Measurements from ENCODE around the gene SORCS2.
"Not testable (repeated sequence)": the region's sequence is repeated elsewhere in the genome, so short reads cannot be mapped to it uniquely, and the experiment has no call there.

The SORCS2 gene

DNA sequence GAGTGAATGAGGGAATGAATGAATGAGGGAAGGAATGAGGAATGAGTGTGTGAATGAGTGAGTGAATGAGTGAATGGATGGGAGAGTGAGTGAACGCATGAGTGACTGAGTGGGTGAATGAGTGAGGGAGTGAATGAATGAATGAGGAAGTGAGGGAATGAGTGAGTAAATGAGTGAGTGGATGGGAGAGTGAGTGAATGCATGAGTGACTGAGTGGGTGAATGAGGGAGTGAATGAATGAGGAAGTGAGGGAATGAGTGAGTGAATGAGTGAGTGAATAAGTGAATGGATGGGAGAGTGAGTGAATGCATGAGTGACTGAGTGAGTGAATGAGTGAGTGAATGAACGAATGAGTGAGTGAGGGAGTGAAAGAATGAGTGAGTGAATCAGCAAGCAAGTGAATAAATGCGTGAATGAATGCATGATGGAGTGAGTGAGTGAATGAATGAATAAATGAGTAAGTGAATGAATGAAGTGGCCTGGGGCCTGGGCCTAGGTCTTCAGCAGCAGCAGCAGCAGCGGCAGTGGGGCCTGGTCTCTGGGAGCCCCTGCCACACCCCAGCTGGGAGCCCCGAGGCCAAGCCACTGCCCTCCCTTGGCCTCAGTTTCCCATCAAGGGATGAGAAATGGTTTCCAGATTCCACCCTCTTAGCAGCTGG is 258.6 kb downstream of the SORCS2 start:
- no peak for DNase-seq (ENCODE audit: low read depth in 2 of 2)

GRCh38 chr4:7451434-7451789 is 259.1 kb downstream of the SORCS2 start:
- DNase-seq (ENCODE audit: low read depth in 2 of 2): no peak

DNA sequence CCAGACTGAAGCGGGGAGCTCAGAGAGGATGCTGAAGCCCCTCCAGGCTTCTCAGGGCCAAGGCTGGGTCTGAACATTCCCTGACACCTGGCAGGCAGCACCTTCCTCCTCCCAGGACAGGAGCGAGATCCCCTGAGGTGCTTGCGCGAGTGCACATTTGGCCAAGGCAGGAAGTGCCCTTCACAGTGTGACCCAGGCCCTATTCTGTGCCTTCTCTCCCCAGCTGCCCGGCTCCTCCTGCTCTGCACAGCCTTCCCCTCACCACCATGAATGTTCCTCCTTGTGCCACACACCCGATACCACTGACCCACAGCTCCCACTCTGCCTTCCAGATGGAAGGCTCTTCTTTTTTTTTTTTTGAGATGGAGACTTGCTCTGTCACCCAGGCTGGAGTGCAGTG is 259.5 kb downstream of the SORCS2 start:
- DNase-seq (ENCODE audit: low read depth in 2 of 2): no peak

GRCh38 chr4:7452802-7453201 is 260.5 kb downstream of the SORCS2 start:
- DNase-seq (ENCODE audit: low read depth in 2 of 2): not testable (repeated sequence)

DNA sequence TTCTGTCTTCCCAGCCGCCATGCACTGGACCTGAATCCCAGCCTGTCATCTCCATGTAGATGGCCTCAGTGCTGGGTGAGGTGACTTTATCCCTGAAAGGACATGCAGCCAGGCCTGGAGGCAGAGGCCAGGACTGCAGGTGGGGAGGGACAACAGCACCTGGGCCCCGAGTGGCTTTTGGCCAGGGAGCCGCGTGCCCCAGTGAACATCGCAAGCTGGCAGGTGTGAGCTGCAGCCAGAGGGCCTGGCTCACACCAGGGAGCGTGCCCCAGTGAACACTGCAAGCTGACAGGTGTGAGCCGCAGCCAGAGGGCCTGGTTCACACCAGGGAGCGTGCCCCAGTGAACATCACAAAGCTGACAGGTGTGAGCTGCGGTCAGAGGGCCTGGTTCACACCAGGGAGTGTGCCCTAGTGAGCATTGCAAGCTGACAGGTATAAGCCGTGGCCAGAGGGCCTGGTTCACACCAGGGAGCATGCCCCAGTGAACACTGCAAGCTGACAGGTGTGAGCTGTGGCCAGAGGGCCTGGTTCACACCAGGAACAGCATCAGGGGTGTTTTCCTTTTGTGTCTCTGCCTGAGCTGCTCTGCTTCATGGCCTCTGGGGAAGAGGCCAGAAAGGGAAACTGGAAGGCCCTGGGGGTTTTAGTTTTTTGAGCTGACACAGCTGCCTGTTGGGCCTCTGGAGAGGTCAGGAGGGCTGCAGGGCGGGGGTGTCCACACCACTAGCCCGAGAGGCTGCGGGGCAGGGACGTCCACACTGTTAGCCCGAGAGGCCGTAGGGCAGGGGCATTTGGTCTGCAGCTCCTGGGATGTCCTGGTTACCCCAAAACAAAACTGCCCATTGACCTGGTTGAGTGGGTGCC is 265.1 kb downstream of the SORCS2 start:
- no peak for DNase-seq (ENCODE audit: low read depth in 2 of 2)

DNA sequence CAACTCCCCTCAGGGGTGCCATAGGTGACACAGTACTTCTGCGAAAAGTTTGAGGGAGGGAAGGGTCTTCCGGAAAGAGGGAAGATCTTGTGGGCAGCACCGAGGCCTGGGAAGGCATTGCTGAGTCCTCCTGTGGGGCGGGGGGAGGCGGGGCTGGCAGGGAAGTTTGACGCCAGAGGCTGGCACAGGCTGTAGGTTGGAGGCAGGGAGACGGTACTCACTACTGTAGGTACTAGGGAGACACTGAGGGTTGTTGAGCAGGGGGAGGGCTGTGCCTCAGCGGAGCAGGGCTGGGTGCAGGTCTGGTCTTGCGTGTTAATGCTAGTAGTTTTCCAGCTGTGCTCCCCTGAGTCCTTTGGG is 265.7 kb downstream of the SORCS2 start:
- DNase-seq (ENCODE audit: low read depth in 2 of 2): no peak

GRCh38 chr4:7458477-7458876 is 266.1 kb downstream of the SORCS2 start:
- DNase-seq (ENCODE audit: low read depth in 2 of 2): no peak

DNA sequence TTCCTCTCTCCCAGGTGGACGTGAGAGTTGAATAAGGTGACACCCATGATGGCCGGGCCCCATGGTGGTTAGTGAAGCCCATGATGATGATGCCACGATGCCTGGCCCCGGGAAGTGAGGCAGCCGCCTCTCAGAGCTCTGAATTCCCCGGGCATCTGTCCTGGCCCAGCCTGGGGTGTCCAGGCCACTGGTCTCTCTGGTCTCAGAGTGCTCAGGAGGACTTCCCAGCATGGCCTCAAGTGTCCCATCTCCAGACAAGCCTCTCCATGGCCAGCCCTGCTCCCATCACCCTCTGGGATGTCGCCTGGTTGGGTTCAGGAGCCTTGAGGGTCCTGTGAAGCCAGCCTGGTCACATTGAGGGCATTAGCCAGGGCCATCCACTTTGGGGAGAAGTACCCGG is 267.1 kb downstream of the SORCS2 start:
- no peak for DNase-seq (ENCODE audit: low read depth in 2 of 2)

DNA sequence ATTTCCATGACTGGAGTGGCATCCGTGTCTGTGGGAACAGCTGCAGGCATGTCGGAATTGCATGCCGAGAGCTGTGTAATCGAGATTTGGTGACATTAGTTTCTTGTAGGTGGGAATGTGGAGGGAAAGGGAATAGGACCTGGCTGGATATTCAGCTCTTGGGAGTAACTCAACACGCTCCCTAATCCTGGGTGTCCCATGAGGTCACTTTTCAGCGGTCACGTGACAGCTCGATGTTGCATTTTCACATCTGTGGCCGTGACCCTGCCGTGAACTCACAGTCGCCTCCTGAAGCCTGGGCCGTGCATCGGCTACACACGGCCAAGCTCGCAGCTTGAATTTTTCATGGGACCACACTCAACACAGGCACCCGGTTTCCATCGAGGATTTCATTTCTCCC is 268.2 kb downstream of the SORCS2 start:
- DNase-seq (ENCODE audit: low read depth in 2 of 2): no peak

- no peak for DNase-seq (ENCODE audit: low read depth in 2 of 2)
Observed at GRCh38 chr4:7461230-7461629, 268.9 kb downstream of the SORCS2 start.

DNA sequence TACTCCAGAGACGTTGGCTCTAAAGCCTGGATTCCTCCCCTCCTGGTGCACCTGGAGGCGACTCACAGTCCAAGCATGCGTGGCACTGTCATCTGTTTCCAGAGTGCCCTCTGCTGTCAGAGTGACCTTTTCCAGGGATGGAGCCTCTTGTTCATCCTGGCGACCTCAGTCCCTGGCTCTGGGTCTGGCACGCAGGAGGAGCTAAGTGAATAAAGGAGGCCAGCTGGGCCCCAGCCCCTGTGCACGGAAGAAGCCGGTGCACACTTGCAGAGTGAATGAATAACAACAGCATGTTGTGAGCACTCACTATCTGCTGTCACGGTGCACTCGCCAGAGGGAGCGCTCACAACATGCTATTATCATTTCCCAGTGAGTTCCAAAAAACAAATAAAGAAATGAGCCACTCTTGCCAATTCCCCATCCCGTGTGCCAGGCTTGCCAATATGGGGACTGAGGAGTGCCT is 270.2 kb downstream of the SORCS2 start:
- DNase-seq (ENCODE audit: low read depth in 2 of 2): no peak

DNA sequence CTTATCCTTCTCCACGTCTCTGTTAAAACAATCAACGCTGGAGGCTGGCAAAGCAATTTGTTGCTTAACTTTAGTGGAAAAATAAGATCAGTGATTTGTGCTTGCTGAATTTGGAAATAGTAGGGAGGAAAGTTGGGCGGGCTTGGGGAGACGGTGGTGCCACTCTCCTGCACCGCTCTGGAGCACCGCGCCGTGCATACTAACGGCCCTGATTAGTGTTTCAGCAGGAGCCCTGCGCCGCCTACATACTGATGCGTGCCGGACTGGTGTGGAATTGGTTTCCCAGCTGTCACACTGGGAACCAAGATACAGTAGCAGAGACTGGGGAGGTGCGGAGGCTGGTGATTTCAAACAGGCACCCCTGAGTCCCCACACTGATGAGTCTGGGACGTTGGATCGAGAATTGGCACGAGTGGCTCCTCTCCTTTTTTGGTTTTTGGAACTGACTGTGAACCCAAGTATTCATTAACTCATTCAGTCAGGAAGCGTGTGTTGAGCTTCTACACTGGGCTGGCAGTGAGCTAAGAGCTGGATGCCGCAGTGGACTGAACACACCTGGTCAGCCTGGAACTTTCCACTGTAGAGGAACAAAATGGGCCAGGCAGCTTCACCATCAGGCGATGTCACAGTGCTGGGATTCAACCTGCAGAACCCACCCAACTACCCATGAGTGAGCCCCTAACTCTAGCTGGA is 271.4 kb downstream of the SORCS2 start:
- no peak for DNase-seq (ENCODE audit: low read depth in 2 of 2)

DNA sequence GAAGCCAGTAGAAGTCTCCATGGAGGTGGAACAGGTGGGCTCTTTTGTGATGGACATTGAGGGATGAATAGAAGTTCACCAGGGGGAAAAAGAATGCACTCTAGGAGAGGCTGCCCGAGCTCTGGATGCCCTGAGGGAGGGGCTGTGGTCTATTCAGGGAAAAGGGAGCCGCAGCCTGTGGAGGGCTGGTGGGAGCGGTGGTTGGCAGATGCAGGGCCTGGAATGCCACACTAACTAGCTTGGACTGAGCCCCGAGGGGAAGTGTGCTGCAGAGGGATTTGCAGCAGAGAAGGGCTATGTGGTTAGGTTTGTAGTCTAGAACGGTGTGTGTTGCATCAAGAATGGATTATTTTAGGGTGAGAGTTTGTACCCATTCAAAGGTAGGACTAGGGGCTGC is 271.9 kb downstream of the SORCS2 start:
- DNase-seq (ENCODE audit: low read depth in 2 of 2): no peak

- DNase-seq (ENCODE audit: low read depth in 2 of 2): no peak
Observed at GRCh38 chr4:7465017-7465416, 272.7 kb downstream of the SORCS2 start.

DNA sequence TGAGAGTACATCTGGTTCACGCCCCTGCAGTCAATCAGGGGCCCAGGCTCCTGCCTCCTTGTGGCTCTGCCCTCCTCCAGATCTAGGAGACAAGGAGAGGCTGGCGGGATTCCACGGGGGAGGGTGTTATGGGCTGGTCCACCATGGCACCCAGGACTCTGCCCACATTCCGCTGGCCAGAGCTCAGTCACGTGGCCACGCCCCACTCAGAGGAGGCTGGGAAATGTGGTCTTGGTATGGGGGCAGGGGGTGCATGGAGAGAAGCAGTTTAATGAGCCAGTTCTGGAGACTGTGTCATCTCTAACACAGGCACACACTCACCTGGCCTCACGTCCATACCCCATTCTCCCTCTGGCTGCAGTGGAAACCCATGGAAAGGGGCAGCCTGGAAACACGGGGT is 273.9 kb downstream of the SORCS2 start:
- no peak for DNase-seq (ENCODE audit: low read depth in 2 of 2)

GRCh38 chr4:7466904-7467303 is 274.6 kb downstream of the SORCS2 start:
- DNase-seq (ENCODE audit: low read depth in 2 of 2): no peak

- DNase-seq (ENCODE audit: low read depth in 2 of 2): no peak
Observed at GRCh38 chr4:7467471-7467870, 275.1 kb downstream of the SORCS2 start.

- DNase-seq (ENCODE audit: low read depth in 2 of 2): no peak
Observed at GRCh38 chr4:7469023-7469422, 276.7 kb downstream of the SORCS2 start.

DNA sequence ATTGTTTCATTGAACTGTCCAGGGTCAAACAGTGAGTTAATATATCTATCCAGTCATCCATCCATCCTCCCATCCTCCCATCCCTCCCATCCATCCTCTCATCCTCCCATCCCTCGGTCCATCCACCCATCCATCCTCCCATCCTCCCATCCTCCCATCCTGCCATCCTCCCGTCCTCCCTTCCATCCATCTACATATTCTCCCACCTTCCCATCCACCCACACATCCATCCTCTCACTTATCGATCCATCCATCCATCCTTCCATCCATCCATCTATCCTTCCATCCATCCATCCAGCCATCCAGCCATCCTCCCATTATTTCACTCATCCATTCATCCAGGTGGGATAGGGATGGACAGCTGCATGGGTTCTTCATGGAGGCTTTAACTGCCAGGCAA is 277.8 kb downstream of the SORCS2 start:
- no peak for DNase-seq (ENCODE audit: low read depth in 2 of 2)

DNA sequence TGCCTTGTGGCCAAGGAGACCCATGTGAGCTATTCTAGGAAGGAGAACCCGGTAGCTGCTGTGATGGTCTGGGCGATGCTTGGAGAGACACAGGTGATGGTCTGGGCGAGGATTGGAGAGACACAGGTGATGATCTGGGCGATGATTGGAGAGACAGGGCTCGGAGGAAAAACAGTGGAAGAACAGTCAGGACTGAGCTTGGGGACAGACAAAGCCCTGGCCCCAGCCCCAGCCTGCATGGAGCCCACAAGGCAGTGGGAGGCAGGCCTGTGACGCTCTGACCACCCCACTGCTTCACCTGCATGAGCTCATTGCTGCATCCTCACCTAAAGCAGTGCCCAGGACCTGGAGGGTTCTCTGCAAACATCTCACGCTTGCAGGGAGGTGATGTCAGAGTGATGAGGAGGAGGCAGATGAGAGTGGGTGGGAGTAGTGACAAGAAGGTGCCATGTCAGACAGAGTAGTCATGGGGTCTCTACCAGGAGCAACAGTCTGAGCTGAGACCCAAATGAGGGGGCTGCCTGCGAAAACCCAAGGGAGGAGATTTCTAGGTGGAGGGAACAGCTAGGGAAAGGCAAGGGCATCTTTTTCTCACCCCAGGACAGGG is 278.3 kb downstream of the SORCS2 start:
- no peak for DNase-seq (ENCODE audit: low read depth in 2 of 2)

GRCh38 chr4:7472442-7473013 is 280.2 kb downstream of the SORCS2 start:
- DNase-seq (ENCODE audit: low read depth in 2 of 2): no peak

- DNase-seq (ENCODE audit: low read depth in 2 of 2): no peak
Observed at GRCh38 chr4:7473081-7473480, 280.7 kb downstream of the SORCS2 start.
